ENCODE measurements around the gene CRYBG1.

CRYBG1 gene

GRCh38 chr6:106535012-106535411 is 174.5 kb downstream of the CRYBG1 start:
- TF ChIP-seq EZH2phosphoT487 (IDR thresholded peaks at IDR 0.05; ENCODE audit: low read length) = no peak
- no peaks in the 10 kb centered on the region for H3K27me3 ChIP-seq (replicated peaks; ENCODE audit: insufficient read depth, low read length)

GRCh38 chr6:106536357-106536756 is 175.8 kb downstream of the CRYBG1 start:
- Histone ChIP-seq H4K20me1 (ENCODE audit: insufficient read depth, low read length) (no peaks in the 10 kb centered on the region), H3K9me3 (replicated peaks; ENCODE audit: insufficient read depth, low read length) (no peaks in the 10 kb centered on the region), H3K9ac (ENCODE audit: low read length) (no peak overlapping the region), H3K36me3 (replicated peaks; ENCODE audit: insufficient read depth, low read length) (no peaks in the 10 kb centered on the region), H3K4me2 (ENCODE audit: low read depth, low read length) (no peak overlapping the region), H3K4me3 (ENCODE audit: low read length) (no peak overlapping the region), H3K79me2 (ENCODE audit: low read length) (no peaks in the 10 kb centered on the region), H3K27ac (ENCODE audit: low read length) (no peak overlapping the region), H3K9me2 (replicated peaks; ENCODE audit: insufficient read depth, low read length) (no peaks in the 10 kb centered on the region), H3K27me3 (replicated peaks; ENCODE audit: insufficient read depth, low read length) (no peaks in the 10 kb centered on the region), H3F3A (ENCODE audit: insufficient read depth, low read length) (no peaks in the 10 kb centered on the region), H2AFZ (ENCODE audit: low read length) (no peak overlapping the region), H3K4me1 (ENCODE audit: low read length) (no peaks in the 10 kb centered on the region)
- TF ChIP-seq EZH2phosphoT487 (IDR thresholded peaks at IDR 0.05; ENCODE audit: low read length) = no peak
- no peak for TF ChIP-seq CTCF (IDR thresholded peaks at IDR 0.05; ENCODE audit: low read length)
- TF ChIP-seq EZH2 (optimal IDR thresholded peaks at IDR 0.05; ENCODE audit: low read depth, low read length) = no peak
- no peak for DNase-seq

More at GRCh38 chr6:106535012-106535411, 174.5 kb downstream of the CRYBG1 start:
- Histone ChIP-seq H3K4me3 (ENCODE audit: low read length) (no peak overlapping the region), H3K9me3 (replicated peaks; ENCODE audit: insufficient read depth, low read length) (no peaks in the 10 kb centered on the region), H4K20me1 (ENCODE audit: insufficient read depth, low read length) (no peaks in the 10 kb centered on the region), H3F3A (ENCODE audit: insufficient read depth, low read length) (no peaks in the 10 kb centered on the region), H2AFZ (ENCODE audit: low read length) (no peak overlapping the region), H3K79me2 (ENCODE audit: low read length) (no peaks in the 10 kb centered on the region), H3K9me2 (replicated peaks; ENCODE audit: insufficient read depth, low read length) (no peaks in the 10 kb centered on the region), H3K4me1 (ENCODE audit: low read length) (no peaks in the 10 kb centered on the region), H3K4me2 (ENCODE audit: low read depth, low read length) (no peak overlapping the region), H3K27ac (ENCODE audit: low read length) (no peak overlapping the region), H3K36me3 (replicated peaks; ENCODE audit: insufficient read depth, low read length) (no peaks in the 10 kb centered on the region), H3K9ac (ENCODE audit: low read length) (no peak overlapping the region)
- no peak for DNase-seq

GRCh38 chr6:106536851-106537250 is 176.3 kb downstream of the CRYBG1 start:
- no peak overlapping the region for H3K4me2 ChIP-seq (ENCODE audit: low read depth, low read length)
- H3K4me1 ChIP-seq (ENCODE audit: low read length) = no peaks in the 10 kb centered on the region
- H3K9ac ChIP-seq (ENCODE audit: low read length) = no peak overlapping the region
- H3K9me2 ChIP-seq (replicated peaks; ENCODE audit: insufficient read depth, low read length) = no peaks in the 10 kb centered on the region
- H3K27me3 ChIP-seq (replicated peaks; ENCODE audit: insufficient read depth, low read length) = no peaks in the 10 kb centered on the region
- no peaks in the 10 kb centered on the region for H3F3A ChIP-seq (ENCODE audit: insufficient read depth, low read length)
- no peak overlapping the region for H2AFZ ChIP-seq (ENCODE audit: low read length)
- no peaks in the 10 kb centered on the region for H4K20me1 ChIP-seq (ENCODE audit: insufficient read depth, low read length)
- no peak overlapping the region for H3K4me3 ChIP-seq (ENCODE audit: low read length)
- no peaks in the 10 kb centered on the region for H3K79me2 ChIP-seq (ENCODE audit: low read length)
- H3K27ac ChIP-seq (ENCODE audit: low read length) = no peak overlapping the region
- no peak for TF ChIP-seq CTCF (IDR thresholded peaks at IDR 0.05; ENCODE audit: low read length)
- TF ChIP-seq EZH2 (optimal IDR thresholded peaks at IDR 0.05; ENCODE audit: low read depth, low read length) = no peak
- TF ChIP-seq EZH2phosphoT487 (IDR thresholded peaks at IDR 0.05; ENCODE audit: low read length) = no peak
- no peak for DNase-seq
- no peaks in the 10 kb centered on the region for H3K36me3 ChIP-seq (replicated peaks; ENCODE audit: insufficient read depth, low read length)
- H3K9me3 ChIP-seq (replicated peaks; ENCODE audit: insufficient read depth, low read length) = no peaks in the 10 kb centered on the region

- Histone ChIP-seq H3K27ac (ENCODE audit: low read length) (no peak overlapping the region), H4K20me1 (ENCODE audit: insufficient read depth, low read length) (no peaks in the 10 kb centered on the region), H3K9ac (ENCODE audit: low read length) (no peak overlapping the region), H3K4me2 (ENCODE audit: low read depth, low read length) (no peak overlapping the region), H3K4me1 (ENCODE audit: low read length) (no peaks in the 10 kb centered on the region), H3K27me3 (replicated peaks; ENCODE audit: insufficient read depth, low read length) (no peaks in the 10 kb centered on the region), H3K9me3 (replicated peaks; ENCODE audit: insufficient read depth, low read length) (no peaks in the 10 kb centered on the region), H3K4me3 (ENCODE audit: low read length) (no peak overlapping the region), H3K36me3 (replicated peaks; ENCODE audit: insufficient read depth, low read length) (no peaks in the 10 kb centered on the region), H3K9me2 (replicated peaks; ENCODE audit: insufficient read depth, low read length) (no peaks in the 10 kb centered on the region), H3K79me2 (ENCODE audit: low read length) (no peaks in the 10 kb centered on the region), H3F3A (ENCODE audit: insufficient read depth, low read length) (no peaks in the 10 kb centered on the region), H2AFZ (ENCODE audit: low read length) (no peak overlapping the region)
- no peak for DNase-seq
- no peak for TF ChIP-seq EZH2 (optimal IDR thresholded peaks at IDR 0.05; ENCODE audit: low read depth, low read length)
- TF ChIP-seq EZH2phosphoT487 (IDR thresholded peaks at IDR 0.05; ENCODE audit: low read length) = no peak
- no peak for TF ChIP-seq CTCF (IDR thresholded peaks at IDR 0.05; ENCODE audit: low read length)
These were observed 177.1 kb downstream of the CRYBG1 start for GRCh38 chr6:106537662-106538061.
